ENCODE measurements around the gene SIM2. TPM values are rescaled to one million over a fixed set of nuclear protein-coding genes. Genes with fewer than 3 reads are reported as not detected.

The SIM2 gene
- polyA plus RNA-seq, 1 experiment = not detected

GRCh38 chr21:36657999-36658398, 40.9 kb upstream of the SIM2 start:
- Histone ChIP-seq H3K36me3 (ENCODE audit: control insufficient read depth, insufficient read depth, low read length) (no peaks in the 10 kb centered on the region), H3K4me3 (ENCODE audit: low read depth, low read length) (no peak overlapping the region), H3K27me3 (ENCODE audit: control insufficient read depth, insufficient read depth, low read length) (peaks cover 9% of the 10 kb centered on the region)
- DNase-seq (ENCODE audit: low read depth) = no peak
- ChIA-PET CTCF (interaction anchor here (1.3 to 2.0 kb wide), 4 partner anchors 9 to 270 kb away, joined by 3 to 12 read pairs (median 4); no protein-coding TSS in a partner anchor), POLR2A (no interaction called here)
- no peak for TF ChIP-seq CTCF (IDR thresholded peaks at IDR 0.05; ENCODE audit: insufficient read depth, low read depth, low read length)

- POLR2A ChIA-PET = no interaction called here
- no peaks in the 10 kb centered on the region for H3K36me3 ChIP-seq (ENCODE audit: control insufficient read depth, insufficient read depth, low read length)
- no peak for DNase-seq (ENCODE audit: low read depth)
- no peak overlapping the region for H3K4me3 ChIP-seq (ENCODE audit: low read depth, low read length)
- TF ChIP-seq CTCF (IDR thresholded peaks at IDR 0.05; ENCODE audit: insufficient read depth, low read depth, low read length) = no peak
- CTCF ChIA-PET = interaction anchor here (1.3 to 2.0 kb wide), 4 partner anchors 9 to 269 kb away, joined by 3 to 12 read pairs (median 4); no protein-coding TSS in a partner anchor
- H3K27me3 ChIP-seq (ENCODE audit: control insufficient read depth, insufficient read depth, low read length) = peaks cover 14% of the 10 kb centered on the region
Observed at GRCh38 chr21:36658926-36659325, 40.0 kb upstream of the SIM2 start.

GRCh38 chr21:36661511-36662309, 37.2 kb upstream of the SIM2 start:
- no peak for DNase-seq (ENCODE audit: low read depth)
- ChIA-PET CTCF (interaction anchor here (0.9 to 2.2 kb wide), 2 partner anchors 31 to 256 kb away, joined by 5 to 9 read pairs; no protein-coding TSS in a partner anchor), POLR2A (no interaction called here)
- Histone ChIP-seq H3K4me3 (ENCODE audit: low read depth, low read length) (no peak overlapping the region), H3K27me3 (ENCODE audit: control insufficient read depth, insufficient read depth, low read length) (peaks cover 17% of the 10 kb centered on the region), H3K36me3 (ENCODE audit: control insufficient read depth, insufficient read depth, low read length) (no peaks in the 10 kb centered on the region)
- TF ChIP-seq CTCF (IDR thresholded peaks at IDR 0.05; ENCODE audit: insufficient read depth, low read depth, low read length) = peak; percentile 53

- Histone ChIP-seq H3K27me3 (ENCODE audit: control insufficient read depth, insufficient read depth, low read length) (peaks cover 19% of the 10 kb centered on the region), H3K4me3 (ENCODE audit: low read depth, low read length) (no peak overlapping the region), H3K36me3 (ENCODE audit: control insufficient read depth, insufficient read depth, low read length) (no peaks in the 10 kb centered on the region)
- ChIA-PET CTCF (interaction anchor here (0.5 to 1.3 kb wide), 4 partner anchors 33 to 366 kb away, joined by 3 to 5 read pairs (median 4); no protein-coding TSS in a partner anchor), POLR2A (no interaction called here)
- DNase-seq (ENCODE audit: low read depth) = no peak
- TF ChIP-seq CTCF (IDR thresholded peaks at IDR 0.05; ENCODE audit: insufficient read depth, low read depth, low read length) = no peak
Observed at GRCh38 chr21:36663033-36663855, 35.7 kb upstream of the SIM2 start.

- no peak for DNase-seq (ENCODE audit: low read depth)
Observed at GRCh38 chr21:36664662-36664990, 34.3 kb upstream of the SIM2 start.

More at GRCh38 chr21:36664662-36664990, 34.3 kb upstream of the SIM2 start:
- H3K27me3 ChIP-seq (ENCODE audit: control insufficient read depth, insufficient read depth, low read length) = peaks cover 28% of the 10 kb centered on the region
- H3K4me3 ChIP-seq (ENCODE audit: low read depth, low read length) = no peak overlapping the region
- no peaks in the 10 kb centered on the region for H3K36me3 ChIP-seq (ENCODE audit: control insufficient read depth, insufficient read depth, low read length)
- ChIA-PET POLR2A (no interaction called here), CTCF (interaction anchor here (1.3 kb wide), 1 partner anchor 262 kb away, joined by 4 read pairs; no protein-coding TSS in a partner anchor)
- TF ChIP-seq CTCF (IDR thresholded peaks at IDR 0.05; ENCODE audit: insufficient read depth, low read depth, low read length) = no peak
